NCI-H2029 treated with DMSO at 0.1 percent for 48 hours (cell line): ENCODE results near the gene UTS2R.

Experiments used
- DNase-seq: peaks from one replicate; lab custom pipeline; 2025; lab: John Stamatoyannopoulos, UW

UTS2R gene

DNA sequence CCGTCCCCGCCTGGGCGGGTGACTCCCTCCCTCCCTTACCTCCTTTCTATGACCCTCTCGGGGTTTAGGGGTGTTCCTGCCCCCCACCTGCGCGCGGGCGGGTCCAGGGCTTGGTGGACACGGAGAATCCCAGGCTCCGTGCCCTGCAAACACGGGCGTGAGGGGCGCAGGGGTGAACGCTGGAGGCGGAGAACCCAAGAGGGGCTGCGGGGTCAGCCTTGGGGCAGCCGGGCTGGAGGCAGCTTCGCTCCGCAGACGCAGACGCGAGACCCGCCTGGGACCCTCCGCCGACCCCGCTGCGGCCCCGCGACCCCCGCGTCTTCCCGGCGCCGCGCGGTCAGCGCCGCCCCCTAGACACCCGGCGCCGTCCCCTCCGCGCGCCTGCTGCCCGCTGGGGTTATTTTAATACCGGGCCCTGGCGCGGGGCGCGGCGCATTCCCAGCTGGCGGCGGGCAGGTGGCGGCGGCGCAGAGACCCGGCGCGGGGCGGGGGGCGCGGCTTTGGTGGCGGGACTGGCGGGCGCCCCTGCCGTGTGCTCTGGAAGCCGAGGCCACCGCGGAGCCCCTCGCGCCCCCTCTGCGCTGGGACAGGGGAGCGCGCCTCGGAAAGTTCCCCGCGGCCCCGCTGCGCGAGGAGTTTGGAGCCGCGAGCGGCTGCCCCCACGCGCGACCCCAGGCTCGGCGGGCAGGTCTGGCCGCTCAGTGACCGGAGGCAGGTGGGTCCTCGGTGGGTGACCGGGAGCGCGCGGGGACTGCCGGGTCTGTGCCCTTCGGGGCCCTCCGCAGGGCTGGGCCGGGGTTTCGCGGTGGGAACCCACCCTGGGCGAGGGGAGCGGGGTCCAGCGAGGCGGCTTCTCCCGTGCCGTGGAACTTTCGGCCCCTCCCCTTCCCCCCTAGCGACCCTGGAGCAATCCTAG lies at the start of gene UTS2R:
Gene UTS2R (plus strand): TSS at position 433 of the 916 bp plus-strand sequence. CDS start 2,560 bp downstream, outside the sequence.
- no peak for DNase-seq

GRCh38 chr17:82321947-82322466 lies 49.6 kb upstream of the UTS2R start:
- no peak for DNase-seq

GRCh38 chr17:82322526-82323453 lies 48.8 kb upstream of the UTS2R start:
- no peak for DNase-seq

DNA sequence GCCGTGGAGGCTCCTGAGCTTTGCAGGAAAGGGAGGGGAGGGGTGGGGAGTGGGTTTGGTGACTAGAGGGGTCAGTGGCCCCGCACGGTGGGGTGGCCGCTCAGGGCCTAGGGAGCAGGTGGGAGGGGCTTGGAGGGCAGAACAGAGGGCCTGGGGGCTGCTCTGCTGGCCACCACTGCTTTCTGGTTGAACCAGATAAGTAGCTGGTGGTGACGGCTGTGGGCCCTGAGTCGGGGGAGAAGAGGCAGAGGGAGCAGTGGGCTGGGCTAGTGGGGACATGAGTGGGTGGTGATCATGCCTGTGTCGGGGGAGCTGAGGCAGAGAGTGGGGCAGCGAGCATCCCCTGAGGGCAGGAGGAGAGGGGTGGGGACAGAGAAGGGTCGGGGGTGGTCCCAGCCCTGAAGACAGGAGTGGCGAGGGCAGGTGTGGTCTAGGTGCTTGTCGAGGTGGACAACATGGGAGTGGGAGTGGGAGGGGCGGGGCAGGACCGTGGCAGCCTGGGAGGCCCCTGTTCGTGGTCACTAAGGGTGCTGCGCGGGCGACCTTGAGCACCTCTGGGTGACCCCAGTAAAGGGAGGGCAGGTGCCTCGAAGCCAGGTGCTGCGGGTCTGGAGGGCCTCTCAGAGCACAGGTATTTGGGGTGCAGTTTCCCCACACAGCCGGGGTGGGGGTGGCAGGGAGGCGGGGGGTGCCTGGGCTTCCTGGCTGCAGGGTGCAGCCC lies 47.9 kb upstream of the UTS2R start:
- DNase-seq = no peak

- DNase-seq = no peak
Observed at GRCh38 chr17:82324566-82325285, 46.8 kb upstream of the UTS2R start.

DNA sequence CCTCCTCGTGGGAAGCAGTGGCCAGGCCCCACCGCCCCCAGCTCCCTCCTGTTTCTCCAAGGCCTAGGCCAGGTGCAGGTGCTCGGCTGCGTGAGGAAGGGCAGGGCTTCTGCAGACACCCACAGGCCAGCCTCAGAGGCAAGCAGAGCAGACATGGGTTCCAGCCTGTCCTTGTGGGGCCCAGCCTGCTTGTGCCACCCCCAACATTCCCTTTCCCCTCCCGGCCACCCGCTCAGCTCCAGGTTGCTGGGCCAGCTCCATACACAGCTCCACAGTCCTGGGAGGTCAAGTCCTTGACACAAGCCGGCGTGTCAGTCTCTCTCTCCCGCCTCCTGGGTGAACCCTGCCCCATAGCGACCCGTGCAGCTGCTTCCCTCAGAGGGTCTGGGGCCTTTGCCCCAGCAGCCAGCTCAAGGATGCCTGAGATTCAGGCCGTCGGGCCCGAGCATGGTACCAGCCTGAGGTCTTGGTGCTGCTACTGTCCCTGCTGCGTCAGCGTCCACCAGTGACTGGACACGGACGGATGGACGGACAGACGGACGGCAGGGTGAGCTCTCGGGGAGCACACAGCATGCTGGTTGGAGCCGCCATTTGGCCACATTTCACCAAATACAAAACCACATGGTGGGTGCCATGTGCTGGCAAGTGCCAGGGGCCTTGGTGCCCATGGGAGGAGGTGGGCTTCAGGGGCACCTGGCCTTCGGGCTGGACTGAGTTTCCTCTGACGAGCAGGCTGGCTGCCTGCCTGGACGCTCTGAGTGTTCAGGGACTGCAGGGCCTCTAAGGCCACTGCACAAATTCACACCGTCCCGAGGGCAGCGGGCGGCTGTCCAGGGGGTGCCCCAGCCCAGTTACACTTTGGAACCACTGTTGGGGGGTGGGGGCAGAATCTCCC lies 46.0 kb upstream of the UTS2R start:
- DNase-seq = no peak

DNA sequence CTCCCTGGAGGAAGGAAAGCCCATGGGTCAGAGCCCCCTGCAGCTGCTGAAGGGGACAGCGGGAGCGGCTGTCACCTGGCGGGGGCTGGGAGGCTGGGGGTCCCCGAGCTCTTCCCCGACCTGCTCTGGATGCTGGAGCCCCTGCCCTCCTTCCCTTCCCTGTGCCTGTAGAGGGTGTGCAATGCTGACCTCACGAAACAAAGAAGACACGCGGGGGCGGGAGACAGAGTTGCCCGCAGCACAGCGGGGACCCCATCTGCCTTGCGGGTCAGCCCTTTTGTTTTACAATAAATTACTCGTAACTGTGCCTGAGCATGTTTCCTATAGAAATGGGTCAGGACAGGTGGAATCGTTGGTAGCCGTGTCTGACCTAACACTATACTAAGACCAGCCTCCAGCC lies 44.3 kb upstream of the UTS2R start:
- no peak for DNase-seq

DNA sequence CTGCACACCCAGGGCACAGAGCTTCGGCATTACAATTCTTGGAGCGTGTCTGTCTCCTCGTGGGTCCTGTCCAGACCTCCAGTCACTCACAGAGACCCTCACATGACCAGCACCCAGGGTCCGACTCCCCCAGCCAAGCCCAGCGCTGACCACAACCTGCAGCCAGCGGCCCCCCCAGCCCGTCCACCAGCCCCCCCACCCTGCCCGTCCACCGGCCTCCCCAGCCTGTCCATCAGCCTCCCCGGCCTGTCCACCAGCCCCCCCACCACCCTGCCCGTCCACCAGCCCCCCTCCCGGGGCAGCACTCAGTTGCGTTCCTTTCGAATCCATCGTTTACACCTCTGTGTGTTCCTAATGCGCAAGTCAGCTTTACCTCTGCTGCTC lies 43.8 kb upstream of the UTS2R start:
- no peak for DNase-seq

DNA sequence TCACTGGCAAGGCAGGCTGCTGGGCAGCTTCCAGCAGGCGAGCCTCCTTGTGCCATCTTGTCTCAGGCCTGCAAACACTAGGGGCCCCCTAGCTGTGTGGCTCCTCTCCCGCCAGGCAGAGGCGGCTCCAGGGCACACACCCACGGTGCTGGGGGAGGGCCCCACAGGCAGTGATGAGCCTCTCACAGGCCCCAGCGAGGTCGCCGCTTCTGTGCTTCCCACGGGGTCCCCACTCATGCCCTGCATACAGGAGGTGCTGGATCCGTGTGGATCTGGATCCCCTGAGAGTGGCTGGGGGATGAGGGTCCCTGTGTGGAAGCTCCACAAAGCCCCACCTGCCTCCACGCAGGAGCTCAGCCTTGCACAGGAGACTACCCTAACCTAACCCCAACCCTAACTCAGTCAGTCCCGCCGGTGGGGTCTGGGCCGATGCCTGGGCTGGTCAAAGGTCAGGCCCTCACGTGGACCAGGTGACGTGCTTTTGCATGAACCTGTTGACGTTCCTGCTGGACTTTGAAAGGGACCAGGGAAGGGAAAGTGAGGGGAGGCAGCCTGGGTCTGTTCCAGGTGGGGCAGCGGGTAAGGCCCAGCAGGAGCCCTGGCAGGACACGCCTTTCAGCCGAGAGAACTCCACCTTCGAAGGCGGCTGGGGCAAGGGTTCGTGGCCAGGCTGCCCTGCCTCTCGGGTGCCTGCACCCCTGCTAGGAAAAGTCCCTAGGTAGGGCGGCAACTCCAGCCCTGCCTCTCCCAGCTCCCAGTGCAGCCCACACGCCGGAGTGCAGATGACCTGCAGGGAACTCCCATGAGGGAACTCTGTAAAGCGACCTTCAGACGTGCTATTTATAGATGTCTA lies 43.2 kb upstream of the UTS2R start:
- DNase-seq = no peak

DNA sequence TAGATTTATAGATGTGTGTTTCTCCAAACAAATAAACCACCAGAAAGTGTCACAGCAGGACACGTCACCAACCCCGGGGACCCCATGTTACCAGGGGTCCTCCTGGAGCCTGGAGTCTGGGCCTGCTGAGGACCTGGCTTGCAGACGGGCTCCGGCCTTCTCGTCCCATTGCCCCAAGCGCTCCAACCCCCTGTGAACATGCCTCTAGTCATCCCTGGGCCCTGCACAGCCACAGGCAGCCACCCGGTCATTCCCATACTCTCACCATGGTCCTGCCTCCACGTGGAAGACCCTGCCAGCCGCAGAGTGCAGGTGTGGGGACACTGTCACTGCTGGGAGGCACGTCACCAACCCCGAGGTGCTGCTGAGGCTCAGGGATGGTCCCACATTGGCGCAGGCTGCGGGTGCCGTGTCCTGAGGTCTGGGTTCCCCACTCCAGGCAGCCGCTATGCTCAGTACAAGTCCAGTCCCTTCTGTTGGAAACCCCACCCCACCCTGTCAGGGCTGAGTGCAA lies 42.5 kb upstream of the UTS2R start:
- DNase-seq = no peak

DNA sequence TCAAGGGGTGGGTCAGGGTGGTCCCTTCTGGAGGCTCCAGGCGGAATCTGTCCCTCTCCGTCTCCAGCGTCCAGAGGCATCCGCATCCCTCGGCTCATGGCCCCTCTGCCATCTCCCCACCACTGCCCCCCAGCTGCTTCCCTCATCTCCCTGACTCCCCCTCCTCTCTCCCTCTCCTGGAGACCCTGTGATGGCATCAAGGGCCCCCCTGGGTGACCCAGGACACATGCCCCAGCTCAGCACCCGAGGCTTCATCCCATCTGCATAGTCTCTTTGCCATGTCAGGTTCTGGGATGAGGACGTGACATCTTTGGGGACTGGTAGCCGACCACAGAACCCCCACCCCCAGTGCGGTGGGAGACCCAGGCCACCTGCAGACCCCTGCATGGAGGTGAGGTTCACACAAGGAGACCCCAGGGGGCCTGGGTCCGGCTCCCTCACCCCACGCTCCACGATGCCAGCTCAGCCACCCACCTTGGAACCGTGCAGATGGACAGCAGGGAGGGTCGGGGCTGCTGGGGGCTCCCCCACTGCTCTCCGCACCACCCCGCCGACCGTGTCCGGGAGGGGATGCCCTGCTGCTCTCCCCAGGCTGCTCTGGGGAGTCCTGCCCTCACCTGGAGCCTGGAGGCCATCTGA lies 41.8 kb upstream of the UTS2R start:
- no peak for DNase-seq

DNA sequence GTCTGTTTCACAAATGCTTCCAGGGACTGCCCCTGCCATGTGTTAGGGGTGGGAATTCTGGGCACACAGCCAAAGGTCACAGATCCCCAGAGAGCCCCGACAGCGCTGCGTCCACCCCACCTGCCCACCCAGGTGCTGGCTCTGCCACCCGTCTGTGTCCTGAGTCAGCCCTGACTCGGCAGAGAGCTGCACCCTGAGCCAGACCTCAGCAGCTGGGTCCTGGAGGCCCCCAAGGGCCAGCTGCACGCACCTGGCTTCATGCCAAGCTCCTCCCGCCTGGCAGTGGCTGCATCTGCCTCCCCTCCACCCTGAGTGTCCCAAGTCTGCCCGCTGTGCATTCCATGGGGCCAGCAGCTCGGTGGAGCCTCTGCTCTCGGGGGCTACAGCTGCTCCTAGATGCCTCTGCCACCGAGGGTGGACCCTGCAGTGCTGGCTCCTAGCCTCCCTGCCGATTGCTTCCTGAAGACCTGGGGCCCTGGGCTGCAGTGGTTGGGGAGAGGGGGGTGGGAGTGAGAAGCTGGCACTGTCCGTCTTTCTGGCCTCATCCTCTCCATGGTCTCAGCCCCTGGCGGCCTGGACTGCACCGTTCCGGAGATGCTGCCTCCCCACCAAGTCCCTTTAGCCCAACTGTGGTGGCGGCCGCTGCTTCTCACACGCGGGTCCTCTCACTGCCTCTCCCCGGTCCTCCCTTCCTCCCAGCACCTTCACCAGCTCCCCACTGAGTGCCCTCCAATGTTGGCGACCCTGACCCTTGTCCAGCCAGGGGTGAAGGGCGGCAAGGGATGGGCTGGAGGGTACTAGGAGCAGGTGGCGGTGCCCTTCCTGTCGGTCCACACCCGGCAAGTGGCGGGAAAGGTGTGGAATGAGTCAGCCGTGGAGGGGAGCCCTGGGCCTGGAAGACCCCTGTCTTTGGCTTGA lies 41.0 kb upstream of the UTS2R start:
- peak; percentile 39 for DNase-seq

- DNase-seq = no peak
Observed at GRCh38 chr17:82331345-82331939, 40.1 kb upstream of the UTS2R start.

DNA sequence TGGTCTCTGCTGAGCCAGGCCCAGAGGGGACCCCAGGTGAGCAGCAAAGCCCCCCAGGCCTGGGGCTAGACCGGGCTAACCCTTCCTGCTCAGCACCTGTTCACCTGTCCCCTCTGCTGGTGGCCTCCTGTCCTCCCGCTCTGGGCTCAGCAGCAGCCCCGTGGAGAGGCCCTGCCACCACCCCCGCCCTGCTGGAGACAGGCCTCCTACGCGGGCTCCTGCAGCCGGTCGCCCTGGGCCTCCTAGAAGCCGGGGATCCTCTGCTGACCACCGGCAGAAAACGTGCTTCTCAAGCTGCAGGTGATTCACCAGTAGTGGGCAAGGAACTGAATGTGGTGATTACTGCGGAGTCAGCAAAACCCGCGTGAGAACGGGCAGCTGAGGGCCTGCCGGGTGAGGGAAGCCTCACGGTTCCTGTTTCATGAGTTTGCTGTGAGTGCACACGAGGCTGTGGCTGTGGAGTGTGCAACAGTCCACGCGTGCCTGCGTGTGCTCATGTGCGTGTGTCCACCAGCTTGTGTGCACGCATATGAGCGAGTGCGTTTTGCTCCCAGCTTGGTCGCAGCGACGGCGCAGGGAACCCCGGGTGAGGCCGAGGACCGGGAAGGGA lies 38.8 kb upstream of the UTS2R start:
- DNase-seq = no peak

DNA sequence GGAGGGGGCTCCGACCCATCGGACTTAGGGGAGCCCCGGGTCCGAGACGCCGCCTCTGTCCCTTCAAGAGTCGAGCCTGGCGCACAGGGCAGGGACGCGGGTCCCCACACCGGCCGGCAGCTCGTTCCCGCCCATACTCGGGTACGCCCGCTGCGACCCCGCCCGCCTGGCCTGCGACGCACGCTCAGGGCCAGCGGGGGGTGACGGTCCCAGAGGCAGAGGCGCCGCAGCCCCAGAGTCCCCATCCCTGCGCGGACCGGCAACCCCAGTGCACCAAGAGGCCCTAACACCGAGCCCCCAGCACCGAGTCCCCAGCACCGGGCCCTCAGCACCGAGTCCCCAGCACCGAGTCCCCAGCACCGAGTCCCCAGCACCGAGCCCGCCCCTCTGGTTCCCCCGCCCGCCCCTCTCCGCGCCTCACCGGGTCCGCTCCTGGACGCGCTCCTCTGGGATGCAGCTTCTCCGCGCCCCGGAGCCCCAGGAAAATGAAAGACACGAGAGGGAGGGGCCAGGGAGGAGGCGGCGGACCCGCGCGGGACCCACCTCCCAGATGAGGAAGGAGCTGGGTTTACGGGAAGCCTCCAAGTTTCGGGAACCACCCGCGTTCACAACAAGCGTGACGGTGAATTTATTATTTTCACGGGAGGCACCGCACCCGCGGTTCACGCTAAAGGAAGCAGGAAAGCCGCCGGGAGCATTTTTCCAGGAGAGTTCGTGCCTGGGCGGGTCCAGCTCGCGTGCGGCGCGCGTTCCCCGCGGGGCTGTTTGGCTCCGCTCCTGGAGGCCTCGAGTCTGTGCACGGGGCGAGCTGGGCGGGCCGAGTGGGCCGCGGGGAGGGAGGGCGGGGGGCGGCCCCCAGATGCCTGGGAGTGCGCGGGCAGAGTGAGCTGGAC lies 38.0 kb upstream of the UTS2R start, which contains the start of gene SECTM1:
Gene SECTM1 (minus strand): TSS at position 488 of the 893 bp plus-strand sequence. CDS start 6,526 bp downstream, outside the sequence.
- DNase-seq = no peak
